HG02623 (cell line): ENCODE measurements around the gene DGLUCY.
"Not testable (repeated sequence)": the region's sequence is repeated elsewhere in the genome, so short reads cannot be mapped to it uniquely, and the experiment has no call there.

ENCODE experiments used
- ATAC-seq: cut with Tn5 transposase; IDR thresholded peaks from one replicate; pipeline ENCODE4 v1.9.1; 2021; ENCODE audit warnings: moderate library complexity; ENCODE audit not compliant: unreplicated experiment

DGLUCY gene

DNA sequence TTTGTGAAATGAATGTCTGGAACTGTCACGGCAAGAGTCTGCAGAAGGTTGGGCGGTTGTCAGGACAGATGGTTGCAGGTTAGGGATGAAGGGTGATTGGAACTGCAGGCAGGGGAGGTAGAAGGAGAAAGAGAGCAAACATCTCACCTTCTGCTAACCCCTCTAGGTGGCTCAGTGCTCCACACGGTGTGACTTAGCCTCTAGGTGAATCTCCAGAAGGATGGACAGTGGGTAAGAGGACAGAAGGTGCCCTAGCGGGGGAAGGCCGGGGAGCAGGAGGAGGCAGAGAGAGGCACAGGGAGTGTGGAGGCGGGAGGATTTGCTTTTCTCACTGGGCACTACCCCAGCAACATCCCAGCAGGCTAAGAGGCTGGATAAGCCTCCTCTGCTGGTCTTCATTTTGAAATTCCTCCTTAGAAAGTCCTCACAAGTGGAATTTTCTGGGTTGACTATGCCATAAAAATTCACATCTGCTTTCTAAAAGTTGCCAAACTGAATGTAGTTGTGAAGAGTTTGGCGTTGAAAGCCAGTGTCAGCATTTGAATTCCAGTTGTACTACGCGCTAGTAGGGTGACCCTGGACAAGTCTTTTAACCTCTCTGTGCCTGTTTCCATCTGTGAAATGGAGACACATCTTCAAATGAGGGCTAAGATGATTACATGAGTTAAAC is 141.3 kb downstream of the DGLUCY start:
- no peak for ATAC-seq

GRCh38 chr14:91256661-91257060 is 142.8 kb downstream of the DGLUCY start:
- no peak for ATAC-seq

GRCh38 chr14:91257328-91258010 is 143.6 kb downstream of the DGLUCY start:
- no peak for ATAC-seq

DNA sequence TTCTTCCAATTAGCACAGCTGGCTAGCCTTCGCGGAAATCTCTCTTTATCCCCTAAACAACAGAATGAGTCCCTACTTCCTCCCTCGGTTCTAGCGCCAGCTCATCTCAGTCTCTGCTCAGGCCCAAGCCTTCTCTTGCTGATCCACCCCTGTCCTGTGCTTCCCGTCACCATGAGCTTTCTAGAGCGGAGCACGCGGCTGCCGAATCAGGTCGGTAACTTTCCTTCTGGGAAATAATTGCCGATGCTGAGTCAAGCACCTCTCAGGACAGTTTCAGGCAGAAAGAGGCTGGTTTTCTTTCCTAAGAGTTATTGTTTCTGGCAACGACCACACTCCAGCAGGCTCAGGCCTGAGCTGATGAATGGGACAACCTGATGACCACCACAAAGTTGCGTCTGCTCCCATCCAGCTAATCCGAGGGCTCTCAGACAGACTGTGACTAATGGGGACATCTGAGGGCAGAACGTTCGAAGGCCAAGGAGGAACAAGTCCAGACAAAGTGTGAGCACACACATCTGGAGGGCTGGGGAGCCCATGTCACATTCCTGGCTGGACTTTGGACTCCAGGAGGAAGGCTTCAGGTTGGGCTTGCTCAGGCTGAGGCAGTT is 144.2 kb downstream of the DGLUCY start:
- no peak for ATAC-seq

DNA sequence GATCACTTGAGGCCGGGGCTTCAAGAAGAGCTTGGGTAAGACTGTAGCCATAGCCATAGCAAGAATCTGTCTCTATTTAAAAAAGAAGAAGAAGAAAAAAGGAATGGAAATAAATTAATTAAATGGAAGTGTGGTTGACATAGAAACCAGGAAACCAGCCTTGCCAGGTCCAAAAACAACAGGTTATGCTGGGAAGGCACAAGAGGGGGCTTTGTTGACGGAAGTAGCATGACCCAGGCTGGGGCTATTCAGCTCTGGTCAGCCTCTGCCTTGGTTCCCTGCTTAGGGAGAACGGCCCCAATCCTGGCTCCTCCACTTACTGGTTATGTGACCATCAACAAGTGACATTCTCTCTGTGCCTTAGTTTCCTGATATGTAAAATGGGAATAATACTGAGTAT is 145.0 kb downstream of the DGLUCY start:
- no peak for ATAC-seq

- no peak for ATAC-seq
Measured at GRCh38 chr14:91261115-91261514, 147.2 kb downstream of the DGLUCY start.

DNA sequence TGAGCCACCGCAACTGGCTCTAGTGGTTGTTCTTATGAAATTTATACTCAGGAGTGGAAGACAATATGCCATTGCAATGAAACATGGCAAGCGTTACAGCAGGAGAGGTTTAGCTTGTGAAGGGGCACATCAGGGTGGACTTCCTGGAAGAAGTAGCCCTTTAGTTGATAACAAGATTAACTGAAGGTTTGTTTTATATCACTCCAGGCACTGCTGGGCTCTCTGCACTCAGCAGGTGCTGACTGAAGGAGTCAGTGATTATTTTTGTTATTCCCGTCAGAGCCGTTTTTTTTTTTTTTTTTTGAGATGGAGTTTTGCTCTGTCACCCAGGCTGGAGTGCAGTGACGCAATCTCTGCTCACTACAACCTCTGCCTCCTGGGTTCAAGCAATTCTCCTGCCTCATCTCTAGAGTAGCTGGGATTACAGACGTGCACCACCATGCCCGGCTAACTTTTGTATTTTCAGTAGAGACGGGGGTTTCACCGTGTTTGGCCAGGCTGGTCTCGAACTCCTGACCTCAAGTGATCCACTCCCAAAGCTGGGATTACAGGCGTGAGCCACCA is 148.2 kb downstream of the DGLUCY start:
- no peak for ATAC-seq

DNA sequence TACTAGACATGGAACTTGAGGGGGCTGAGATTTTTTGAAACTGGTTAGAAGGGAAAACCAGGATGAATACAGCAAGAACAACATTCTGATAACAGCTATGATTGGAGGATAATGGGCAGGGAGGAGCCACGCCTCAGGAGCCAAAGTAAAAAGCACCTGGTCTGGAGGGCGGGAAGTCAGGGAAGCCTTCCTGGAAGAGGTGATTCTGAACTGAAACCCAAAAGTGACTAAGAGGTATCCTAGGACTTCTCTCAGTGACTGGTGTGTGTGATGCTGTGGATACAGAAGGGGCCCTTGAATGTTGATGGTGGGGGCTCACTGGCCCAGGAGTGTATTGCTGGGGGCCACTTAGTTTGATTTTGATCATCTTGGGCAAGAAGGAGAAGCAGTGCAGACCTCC is 149.5 kb downstream of the DGLUCY start:
- no peak for ATAC-seq

- ATAC-seq, result no peak
Measured at GRCh38 chr14:91264151-91265150, 150.6 kb downstream of the DGLUCY start.

DNA sequence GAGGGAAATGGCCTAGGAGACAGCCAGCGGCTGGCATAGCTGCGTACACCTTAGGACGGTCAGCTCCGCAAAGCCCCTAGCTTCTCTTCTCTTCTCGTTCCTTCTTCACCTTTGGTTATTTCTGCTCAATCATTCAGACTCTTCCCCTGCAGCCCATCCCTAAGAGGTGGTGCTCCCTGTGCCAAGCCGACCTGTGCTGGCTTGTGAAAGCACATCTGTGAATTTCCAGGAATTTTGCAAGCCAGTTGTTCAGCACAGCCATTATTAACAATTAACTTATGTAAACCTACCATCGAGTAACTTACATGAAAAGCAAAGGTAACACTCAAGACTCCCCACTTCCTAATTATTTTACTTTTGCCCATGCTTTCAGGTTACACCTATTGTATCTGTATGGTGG is 151.5 kb downstream of the DGLUCY start:
- ATAC-seq, result no peak

- not testable (repeated sequence) for ATAC-seq
Measured at GRCh38 chr14:91266276-91266675, 152.4 kb downstream of the DGLUCY start.

DNA sequence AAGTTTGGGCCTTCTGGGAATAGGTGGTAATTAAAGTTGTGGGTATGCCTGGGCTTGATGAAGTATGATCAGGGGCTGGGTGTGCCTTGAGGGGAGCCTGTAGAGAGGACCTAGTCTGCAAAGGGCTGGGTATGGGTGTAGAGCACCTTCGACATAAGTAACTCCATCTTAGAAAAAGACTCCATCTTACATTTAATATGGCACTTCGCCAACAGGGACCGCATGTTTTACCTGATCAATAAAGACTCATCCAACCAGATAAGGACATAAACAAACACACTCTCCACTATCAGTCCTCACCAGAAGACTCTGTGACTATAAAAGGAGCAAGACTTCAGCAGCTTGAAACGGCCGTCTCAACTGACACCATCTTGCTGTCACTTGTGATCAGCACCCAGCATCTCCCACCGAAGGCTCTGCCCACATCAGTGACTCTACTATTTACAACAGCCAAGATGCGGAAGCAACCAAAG is 154.1 kb downstream of the DGLUCY start:
- no peak for ATAC-seq

DNA sequence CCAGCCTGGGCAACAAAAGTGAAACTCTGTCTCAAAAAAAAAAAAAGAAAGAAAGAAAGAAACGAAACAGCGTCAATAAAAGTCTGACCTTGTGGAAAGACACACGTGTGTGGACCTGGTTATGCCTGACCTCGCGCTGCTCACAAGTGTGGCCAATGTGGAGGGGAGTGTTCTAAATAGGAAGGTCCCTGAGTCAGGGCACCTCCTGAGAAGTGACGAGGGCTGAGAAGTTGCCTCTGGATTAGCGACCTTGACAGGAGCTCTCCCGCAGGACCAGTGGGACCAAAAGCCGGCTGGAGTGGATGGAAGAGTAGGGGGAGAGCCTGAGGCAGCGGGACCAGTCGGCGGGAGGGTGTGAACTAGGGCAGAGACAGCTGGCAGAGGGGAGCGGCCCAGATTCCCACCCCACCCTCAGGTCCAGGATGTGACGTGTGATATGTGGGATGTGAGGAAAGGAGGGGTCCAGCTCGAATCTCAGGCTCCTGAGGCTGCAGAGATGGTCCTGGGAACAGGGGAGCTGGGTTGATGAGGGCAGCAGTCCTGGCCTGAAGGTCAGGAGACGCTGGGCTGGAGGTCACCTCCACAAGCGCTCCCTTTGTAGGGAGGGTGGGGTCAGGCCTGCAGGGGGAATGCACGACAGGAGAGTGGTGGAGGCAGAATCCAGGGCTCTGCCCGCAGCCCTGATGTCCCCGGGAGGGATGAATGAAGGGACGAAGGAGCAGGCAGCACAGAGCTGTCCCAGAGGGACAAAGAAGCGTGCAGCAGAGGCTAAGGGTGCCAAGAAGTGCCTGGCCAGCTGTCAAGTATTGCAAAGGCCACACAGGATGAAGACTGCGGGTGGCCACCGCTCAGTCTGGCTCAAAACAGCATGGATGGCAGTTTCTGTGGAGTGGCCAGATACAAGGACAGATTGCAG is 155.5 kb downstream of the DGLUCY start:
- no peak for ATAC-seq

- no peak for ATAC-seq
Measured at GRCh38 chr14:91270188-91270587, 156.3 kb downstream of the DGLUCY start.

DNA sequence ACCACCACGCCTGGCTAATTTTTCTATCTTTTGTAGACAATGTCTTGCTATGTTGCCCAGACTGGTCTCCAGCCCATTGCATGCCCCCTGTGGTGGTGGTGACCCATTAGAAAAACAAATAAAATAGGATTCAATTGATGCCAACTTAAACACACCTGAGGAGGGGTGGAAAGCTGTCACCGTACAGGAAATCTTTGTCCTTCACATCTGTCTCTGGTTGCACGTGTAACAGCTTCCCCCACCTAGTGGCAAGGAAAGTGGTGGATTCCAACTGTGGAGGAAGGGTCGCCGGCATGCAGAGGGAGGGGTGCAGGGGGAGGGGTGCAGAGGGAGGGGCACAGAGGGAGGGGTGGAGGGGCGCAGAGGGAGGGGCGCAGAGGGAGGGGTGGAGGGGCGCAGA is 156.7 kb downstream of the DGLUCY start:
- no peak for ATAC-seq

DNA sequence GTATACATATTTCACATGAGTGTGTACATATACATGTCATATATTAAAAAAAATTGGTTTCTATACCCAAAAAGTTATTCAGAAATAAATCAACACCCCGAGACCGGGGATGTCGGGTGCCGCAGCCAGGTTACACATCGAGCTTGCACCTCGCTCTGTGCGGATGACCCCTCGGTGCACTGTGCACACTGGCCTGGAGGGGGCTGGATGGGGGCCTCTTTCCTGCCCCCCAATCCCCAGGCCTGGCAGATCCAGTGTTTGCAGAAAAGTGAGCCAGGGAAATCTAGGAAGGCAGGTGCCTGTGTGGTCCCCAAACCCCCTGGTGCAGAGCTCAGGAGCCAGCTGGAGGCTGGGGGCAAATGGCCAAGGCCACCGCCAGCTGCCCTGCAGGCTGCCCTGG is 157.8 kb downstream of the DGLUCY start:
- ATAC-seq, result no peak

DNA sequence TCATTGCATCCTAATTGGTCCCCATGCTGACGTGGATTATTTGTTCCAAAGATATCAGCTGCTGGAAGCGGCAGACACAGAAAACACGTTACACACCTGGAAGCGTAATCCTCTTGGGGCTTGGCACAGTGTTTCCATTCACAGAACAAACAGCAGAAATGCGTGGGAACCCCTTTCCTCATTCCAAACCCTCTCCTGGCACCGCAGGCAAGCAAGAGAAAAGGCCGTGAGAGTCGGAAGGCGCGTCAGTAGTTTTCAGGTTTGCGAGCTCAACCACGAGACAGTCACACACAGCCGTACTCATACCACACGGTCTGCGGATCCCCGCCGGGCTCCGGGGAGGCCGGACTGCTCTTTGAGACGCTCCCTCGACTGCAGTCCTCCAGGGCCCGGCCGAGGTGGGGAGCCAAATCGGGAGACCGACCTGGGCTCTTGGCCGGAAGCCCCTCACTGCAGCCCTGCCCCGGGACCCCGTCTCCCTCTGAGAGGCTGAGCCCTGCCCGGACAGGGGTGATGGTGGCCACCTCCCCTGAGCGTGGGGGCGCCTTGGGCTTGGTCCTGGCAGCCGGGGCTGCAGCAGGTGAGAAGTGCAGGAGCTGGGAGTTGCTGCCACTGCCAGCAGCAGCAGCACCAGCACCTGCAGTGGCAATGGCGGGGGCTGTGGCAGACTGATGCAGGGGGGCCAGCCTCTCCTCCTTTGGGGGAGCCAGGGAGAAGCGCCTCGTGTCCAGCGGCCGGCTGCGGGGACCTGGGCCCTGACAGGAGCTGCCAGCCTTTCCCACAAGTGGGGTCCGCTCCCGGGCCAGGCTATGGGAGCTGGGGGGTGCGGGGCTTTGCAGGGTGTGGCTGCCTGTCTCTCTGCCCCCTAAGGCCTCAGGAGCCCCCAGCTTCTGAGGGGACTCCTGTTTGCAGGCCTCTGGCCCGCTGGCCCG is 158.7 kb downstream of the DGLUCY start:
- no peak for ATAC-seq

- ATAC-seq, result no peak
Measured at GRCh38 chr14:91273273-91273884, 159.5 kb downstream of the DGLUCY start.
